Endothelial cell (in vitro differentiated cells): ENCODE measurements around the gene IL17RA. TPM values are rescaled to one million over a fixed set of nuclear protein-coding genes. Genes with fewer than 3 reads are reported as not detected.

Source experiments
- DNase-seq: peaks from one replicate; pipeline ENCODE4 v3.0.0; 2021; ENCODE audit warnings: low spot score
- H3K27ac Mint-ChIP-seq: one replicate; pipeline ENCODE4 v1.8.0; 2021; ENCODE audit warnings: mixed read lengths, inconsistent platforms; ENCODE audit not compliant: unreplicated experiment
- H3K27me3 Mint-ChIP-seq: one replicate; pipeline ENCODE4 v1.8.0; 2021; ENCODE audit warnings: mild to moderate bottlenecking, moderate library complexity, mixed read lengths, inconsistent platforms; ENCODE audit not compliant: unreplicated experiment
- H3K36me3 Mint-ChIP-seq: one replicate; pipeline ENCODE4 v1.8.0; 2021; ENCODE audit warnings: mild to moderate bottlenecking, low read depth, mixed read lengths, inconsistent platforms; ENCODE audit not compliant: unreplicated experiment
- H3K4me1 Mint-ChIP-seq: one replicate; pipeline ENCODE4 v1.8.0; 2021; ENCODE audit warnings: mild to moderate bottlenecking, mixed read lengths, inconsistent platforms; ENCODE audit not compliant: unreplicated experiment
- H3K4me3 Mint-ChIP-seq: one replicate; pipeline ENCODE4 v1.8.0; 2021; ENCODE audit warnings: mild to moderate bottlenecking, mixed read lengths, inconsistent platforms; ENCODE audit not compliant: unreplicated experiment
- H3K9me3 Mint-ChIP-seq: one replicate; pipeline ENCODE4 v1.8.0; 2021; ENCODE audit warnings: mixed read lengths, inconsistent platforms; ENCODE audit not compliant: unreplicated experiment
- CTCF ChIP-seq: fragments of 200-600 bp; sonication (generic); IDR thresholded peaks from one replicate; pipeline ENCODE4 v1.5.0; 2021; ENCODE audit warnings: antibody characterized with exemption; ENCODE audit not compliant: unreplicated experiment
- total RNA-seq: library from RNA; stranded (reverse); fragmentation: NEBNext Ultra II Directional; extraction: Animal tissue kit (Norgen Biotek cat#: 25700); gene quantifications from one replicate; pipeline ENCODE4 v1.2.1, GENCODE V29; 2021; ENCODE audit not compliant: unreplicated experiment

IL17RA gene
- total RNA-seq, 1 donor from 2014 or later = 63.7 TPM

- DNase-seq = no peak
- H3K36me3 Mint-ChIP-seq = peaks cover 17% of the 10 kb centered on the region
- peaks cover 6% of the 10 kb centered on the region for H3K4me1 Mint-ChIP-seq
- TF ChIP-seq CTCF = no peak
- no peaks in the 10 kb centered on the region for H3K9me3 Mint-ChIP-seq
- H3K27me3 Mint-ChIP-seq = peaks cover 4% of the 10 kb centered on the region
- no peak overlapping the region for H3K4me3 Mint-ChIP-seq
- H3K27ac Mint-ChIP-seq = no peak overlapping the region
These were observed 47.3 kb downstream of the IL17RA start for GRCh38 chr22:17132112-17132511.

DNA sequence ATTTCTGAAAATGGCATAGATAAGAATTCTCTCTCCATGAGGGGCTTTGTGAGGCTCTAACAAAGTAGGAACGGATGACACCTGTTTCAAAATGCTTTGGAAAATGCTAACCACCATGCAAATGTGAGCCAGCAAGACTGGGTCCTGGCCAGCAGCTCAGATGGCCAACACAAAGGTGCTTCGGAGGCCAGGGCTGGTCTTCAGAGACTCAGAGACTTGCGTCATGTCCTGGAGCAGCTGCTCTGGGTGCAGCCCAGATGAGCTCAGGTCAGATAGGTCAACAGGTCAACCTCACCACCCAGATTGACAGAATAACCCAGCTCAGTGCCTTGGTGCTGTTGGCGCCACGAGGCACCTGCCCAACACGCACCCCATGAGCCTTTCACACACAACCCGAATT lies 48.3 kb downstream of the IL17RA start:
- TF ChIP-seq CTCF = no peak
- no peak overlapping the region for H3K4me3 Mint-ChIP-seq
- no peak for DNase-seq
- no peaks in the 10 kb centered on the region for H3K9me3 Mint-ChIP-seq
- peaks cover 4% of the 10 kb centered on the region for H3K27me3 Mint-ChIP-seq
- no peak overlapping the region for H3K27ac Mint-ChIP-seq
- H3K36me3 Mint-ChIP-seq = peaks cover 19% of the 10 kb centered on the region
- H3K4me1 Mint-ChIP-seq = peaks cover 10% of the 10 kb centered on the region

GRCh38 chr22:17135153-17135760 lies 50.5 kb downstream of the IL17RA start:
- H3K4me3 Mint-ChIP-seq = peak overlapping the region; percentile 76

DNA sequence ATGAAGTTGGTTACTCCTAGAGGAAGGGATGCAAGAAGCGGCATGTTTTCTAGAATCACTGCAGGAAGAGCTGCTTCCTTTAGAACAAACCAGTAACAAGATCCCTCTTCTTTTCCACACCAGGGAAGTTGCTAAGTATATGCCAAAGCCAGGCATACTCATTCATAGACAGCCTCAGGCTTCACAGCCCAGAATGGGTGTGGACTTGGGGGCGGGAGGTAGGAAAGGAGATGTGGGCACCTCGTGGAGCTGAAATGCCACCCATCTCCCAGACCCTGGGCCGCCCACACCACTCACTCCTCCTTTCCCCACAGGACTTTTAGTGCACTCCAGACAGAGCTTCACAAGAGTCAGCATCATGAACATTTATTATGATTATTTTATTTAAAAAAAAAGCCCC lies 52.4 kb downstream of the IL17RA start:
- Mint-ChIP-seq H3K9me3 (no peaks in the 10 kb centered on the region), H3K4me3 (peak overlapping the region; percentile 54), H3K4me1 (peaks cover 24% of the 10 kb centered on the region), H3K36me3 (peaks cover 38% of the 10 kb centered on the region), H3K27me3 (peaks cover 1% of the 10 kb centered on the region), H3K27ac (no peak overlapping the region)
- no peak for DNase-seq
- TF ChIP-seq CTCF = no peak

More at GRCh38 chr22:17135153-17135760, 50.5 kb downstream of the IL17RA start:
- peak overlapping the region; percentile 38 for H3K27ac Mint-ChIP-seq
- peaks cover 31% of the 10 kb centered on the region for H3K36me3 Mint-ChIP-seq
- H3K27me3 Mint-ChIP-seq = peaks cover 2% of the 10 kb centered on the region
- H3K9me3 Mint-ChIP-seq = no peaks in the 10 kb centered on the region
- no peak for DNase-seq
- TF ChIP-seq CTCF = no peak
- H3K4me1 Mint-ChIP-seq = peaks cover 18% of the 10 kb centered on the region

DNA sequence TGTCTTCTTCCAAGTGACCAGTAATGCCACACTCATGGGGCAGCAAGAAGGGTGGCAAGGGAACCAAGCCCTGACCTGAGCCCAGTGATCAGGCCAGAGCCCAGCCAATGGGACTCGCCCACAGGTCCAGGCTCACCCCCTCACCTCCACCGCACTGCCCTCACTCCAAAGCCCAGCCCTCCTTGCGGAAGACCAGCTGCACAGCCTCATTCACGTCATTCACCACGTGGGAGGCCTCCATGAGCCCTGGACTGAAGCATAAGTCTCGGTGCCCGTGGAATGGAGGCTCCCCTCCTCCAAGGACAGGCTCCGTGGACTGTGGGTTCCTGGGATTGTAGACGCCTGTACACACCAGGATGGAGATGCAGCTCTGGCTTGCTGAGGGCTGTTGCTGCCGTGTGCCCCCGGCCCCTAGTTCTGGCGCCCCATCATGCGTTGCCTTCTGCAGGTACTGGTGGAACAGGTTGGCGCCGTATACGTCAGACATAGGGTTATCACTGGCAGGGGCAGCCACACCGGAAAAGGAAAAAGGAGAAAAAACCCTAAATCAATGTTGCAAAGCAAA lies 53.1 kb downstream of the IL17RA start:
- Mint-ChIP-seq H3K36me3 (peaks cover 46% of the 10 kb centered on the region), H3K4me3 (no peak overlapping the region), H3K4me1 (peaks cover 24% of the 10 kb centered on the region), H3K27ac (no peak overlapping the region), H3K9me3 (no peaks in the 10 kb centered on the region), H3K27me3 (peaks cover 1% of the 10 kb centered on the region)
- DNase-seq = no peak
- no peak for TF ChIP-seq CTCF
